ENCODE measurements around the gene DGKH.
"Not testable (repeated sequence)": the region's sequence is repeated elsewhere in the genome, so short reads cannot be mapped to it uniquely, and the experiment has no call there.

The DGKH gene

GRCh38 chr13:42223681-42224080, 175.2 kb downstream of the DGKH start:
- no peak for DNase-seq (ENCODE audit: low read depth in 2 of 3, low spot score in 1 of 3)

GRCh38 chr13:42225051-42225450, 176.6 kb downstream of the DGKH start:
- no peak for DNase-seq (ENCODE audit: low read depth in 2 of 3, low spot score in 1 of 3)

- not testable (repeated sequence) for DNase-seq (ENCODE audit: low read depth in 2 of 3, low spot score in 1 of 3)
Observed at GRCh38 chr13:42226759-42227158, 178.3 kb downstream of the DGKH start.

- no peak for DNase-seq (ENCODE audit: low read depth in 2 of 3, low spot score in 1 of 3)
Observed at GRCh38 chr13:42228527-42228926, 180.1 kb downstream of the DGKH start.

- DNase-seq (ENCODE audit: low read depth in 2 of 3, low spot score in 1 of 3) = no peak
Observed at GRCh38 chr13:42229287-42229686, 180.8 kb downstream of the DGKH start.

GRCh38 chr13:42232671-42233070, 184.2 kb downstream of the DGKH start:
- no peak for DNase-seq (ENCODE audit: low read depth in 2 of 3, low spot score in 1 of 3)

- no peak for DNase-seq (ENCODE audit: low read depth in 2 of 3, low spot score in 1 of 3)
Observed at GRCh38 chr13:42233726-42234125, 185.3 kb downstream of the DGKH start.

- no peak for DNase-seq (ENCODE audit: low read depth in 2 of 3, low spot score in 1 of 3)
Observed at GRCh38 chr13:42239161-42239560, 190.7 kb downstream of the DGKH start.

- DNase-seq (ENCODE audit: low read depth in 2 of 3, low spot score in 1 of 3) = no peak
Observed at GRCh38 chr13:42239644-42240043, 191.2 kb downstream of the DGKH start.

GRCh38 chr13:42246541-42246940, 198.1 kb downstream of the DGKH start:
- no peak for DNase-seq (ENCODE audit: low read depth in 2 of 3, low spot score in 1 of 3)

GRCh38 chr13:42247883-42248282, 199.4 kb downstream of the DGKH start:
- DNase-seq (ENCODE audit: low read depth in 2 of 3, low spot score in 1 of 3) = no peak

- DNase-seq (ENCODE audit: low read depth in 2 of 3, low spot score in 1 of 3) = no peak
Observed at GRCh38 chr13:42255886-42256285, 207.4 kb downstream of the DGKH start.

GRCh38 chr13:42258747-42259146, 210.3 kb downstream of the DGKH start:
- no peak for DNase-seq (ENCODE audit: low read depth in 2 of 3, low spot score in 1 of 3)

- DNase-seq (ENCODE audit: low read depth in 2 of 3, low spot score in 1 of 3) = no peak
Observed at GRCh38 chr13:42259515-42259914, 211.1 kb downstream of the DGKH start.

GRCh38 chr13:42260903-42261654, 212.6 kb downstream of the DGKH start:
- DNase-seq (ENCODE audit: low read depth in 2 of 3, low spot score in 1 of 3) = no peak

GRCh38 chr13:42266473-42266872, 218.0 kb downstream of the DGKH start:
- DNase-seq (ENCODE audit: low read depth in 2 of 3, low spot score in 1 of 3) = no peak

GRCh38 chr13:42270160-42270856, 221.9 kb downstream of the DGKH start:
- no peak for DNase-seq (ENCODE audit: low read depth in 2 of 3, low spot score in 1 of 3)

GRCh38 chr13:42270857-42271215, 222.4 kb downstream of the DGKH start:
- DNase-seq (ENCODE audit: low read depth in 2 of 3, low spot score in 1 of 3) = no peak

- DNase-seq (ENCODE audit: low read depth in 2 of 3, low spot score in 1 of 3) = peak; percentile 91
Observed at GRCh38 chr13:42271337-42272114, 223.1 kb downstream of the DGKH start.

GRCh38 chr13:42272115-42272803, 223.8 kb downstream of the DGKH start, which contains the start of gene AKAP11:
Gene AKAP11, plus strand, starts transcription at chr13:42272152. Its CDS starts 14,197 bp downstream, at chr13:42286349.
- DNase-seq (ENCODE audit: low read depth in 2 of 3, low spot score in 1 of 3) = peak; percentile 20 to 38 (median 28)

GRCh38 chr13:42272804-42273175, 224.3 kb downstream of the DGKH start:
- DNase-seq (ENCODE audit: low read depth in 2 of 3, low spot score in 1 of 3) = no peak

All from stimulated activated CD4-positive, alpha-beta T cell treated with anti-CD3 and anti-CD28 coated beads, Interleukin-12 subunit alpha, Interleukin-12 subunit beta, amount 100 ng/mL, for 48 hours (primary cell).